ENCODE data around the gene TLCD3A.

DNA sequence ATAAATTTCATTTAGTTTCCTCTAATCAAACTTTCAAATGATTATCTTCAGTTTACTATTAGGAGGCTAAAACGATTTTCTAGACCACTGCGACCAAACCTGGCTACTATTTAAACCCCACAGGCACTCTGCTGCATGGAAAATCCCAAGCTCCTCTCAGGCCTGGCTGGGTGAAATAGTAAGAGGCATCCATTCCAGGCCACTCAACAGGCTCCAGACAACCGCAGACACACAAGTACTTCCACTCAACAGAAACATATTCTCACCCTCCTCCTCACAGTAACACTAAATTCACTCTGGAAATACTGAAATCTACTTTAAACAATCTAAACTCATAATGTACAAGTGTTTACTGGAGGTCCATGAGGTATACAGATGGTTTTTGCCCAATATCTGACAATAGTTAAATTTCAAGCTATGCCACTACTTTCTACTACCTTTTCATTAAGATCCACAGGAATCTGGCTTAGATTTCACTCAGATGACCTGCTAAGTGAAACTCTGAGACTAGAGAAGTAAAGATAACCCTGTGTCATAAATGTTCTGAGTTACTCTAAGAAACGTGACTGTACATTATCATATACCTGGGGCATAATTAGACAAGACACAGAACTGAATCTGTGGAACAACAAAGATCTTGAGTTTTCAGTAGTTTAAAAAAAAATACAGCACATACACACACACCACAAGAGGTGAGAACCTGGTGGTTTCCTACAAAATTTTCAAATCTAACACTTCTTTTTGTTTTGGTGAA lies 28.1 kb upstream of the TLCD3A start:
- TF ChIP-seq, protein P1, sequence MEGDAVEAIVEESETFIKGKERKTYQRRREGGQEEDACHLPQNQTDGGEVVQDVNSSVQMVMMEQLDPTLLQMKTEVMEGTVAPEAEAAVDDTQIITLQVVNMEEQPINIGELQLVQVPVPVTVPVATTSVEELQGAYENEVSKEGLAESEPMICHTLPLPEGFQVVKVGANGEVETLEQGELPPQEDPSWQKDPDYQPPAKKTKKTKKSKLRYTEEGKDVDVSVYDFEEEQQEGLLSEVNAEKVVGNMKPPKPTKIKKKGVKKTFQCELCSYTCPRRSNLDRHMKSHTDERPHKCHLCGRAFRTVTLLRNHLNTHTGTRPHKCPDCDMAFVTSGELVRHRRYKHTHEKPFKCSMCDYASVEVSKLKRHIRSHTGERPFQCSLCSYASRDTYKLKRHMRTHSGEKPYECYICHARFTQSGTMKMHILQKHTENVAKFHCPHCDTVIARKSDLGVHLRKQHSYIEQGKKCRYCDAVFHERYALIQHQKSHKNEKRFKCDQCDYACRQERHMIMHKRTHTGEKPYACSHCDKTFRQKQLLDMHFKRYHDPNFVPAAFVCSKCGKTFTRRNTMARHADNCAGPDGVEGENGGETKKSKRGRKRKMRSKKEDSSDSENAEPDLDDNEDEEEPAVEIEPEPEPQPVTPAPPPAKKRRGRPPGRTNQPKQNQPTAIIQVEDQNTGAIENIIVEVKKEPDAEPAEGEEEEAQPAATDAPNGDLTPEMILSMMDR (conservative IDR thresholded peaks at IDR 0.05; ENCODE audit: low read depth, low read length) = no peak
- no peak for TF ChIP-seq CEBPB (IDR thresholded peaks at IDR 0.05; ENCODE audit: low read depth, low read length)
- TF ChIP-seq SMC3 (IDR thresholded peaks at IDR 0.05; ENCODE audit: low read depth, low read length) = no peak
- no peak for TF ChIP-seq RAD21 (IDR thresholded peaks at IDR 0.05; ENCODE audit: low read length)
- no peak for TF ChIP-seq POLR2A (IDR thresholded peaks at IDR 0.05; ENCODE audit: low read depth, low read length)
- no peak for TF ChIP-seq MAZ (IDR thresholded peaks at IDR 0.05; ENCODE audit: borderline replicate concordance, low read depth, low read length)
- TF ChIP-seq BHLHE40 (IDR thresholded peaks at IDR 0.05; ENCODE audit: low read depth, low read length) = no peak
- TF ChIP-seq, protein P2, sequence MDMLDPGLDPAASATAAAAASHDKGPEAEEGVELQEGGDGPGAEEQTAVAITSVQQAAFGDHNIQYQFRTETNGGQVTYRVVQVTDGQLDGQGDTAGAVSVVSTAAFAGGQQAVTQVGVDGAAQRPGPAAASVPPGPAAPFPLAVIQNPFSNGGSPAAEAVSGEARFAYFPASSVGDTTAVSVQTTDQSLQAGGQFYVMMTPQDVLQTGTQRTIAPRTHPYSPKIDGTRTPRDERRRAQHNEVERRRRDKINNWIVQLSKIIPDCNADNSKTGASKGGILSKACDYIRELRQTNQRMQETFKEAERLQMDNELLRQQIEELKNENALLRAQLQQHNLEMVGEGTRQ (IDR thresholded peaks at IDR 0.05; ENCODE audit: low read depth, low read length) = no peak
- no peak for TF ChIP-seq RCOR1 (IDR thresholded peaks at IDR 0.05; ENCODE audit: insufficient replicate concordance, low read length)
- no peak for TF ChIP-seq FOS (IDR thresholded peaks at IDR 0.05; ENCODE audit: low read depth, low read length)
- no peak for TF ChIP-seq MXI1 (IDR thresholded peaks at IDR 0.05; ENCODE audit: borderline replicate concordance, low read depth, low read length)
